Islet precursor cell (in vitro differentiated cells): ENCODE data around the gene PTPDC1.
A peak's percentile ranks its signal among the peaks of the same experiment; 100 is the strongest.
"Not testable (repeated sequence)": the region's sequence is repeated elsewhere in the genome, so short reads cannot be mapped to it uniquely, and the experiment has no call there.

Experiments used
- DNase-seq: peaks from one replicate; pipeline ENCODE4 v3.0.0-alpha.2; 2018

The PTPDC1 gene

GRCh38 chr9:94084314-94084713 is at the start of gene PTPDC1:
PTPDC1 (plus strand) TSS chr9:94084464; CDS start chr9:94084531, 67 bp downstream.
- DNase-seq, result peak; percentile 75

- no peak for DNase-seq
These were observed 49.8 kb upstream of the PTPDC1 start for GRCh38 chr9:94034511-94034910.

- no peak for DNase-seq
These were observed 44.5 kb upstream of the PTPDC1 start for GRCh38 chr9:94039786-94040185.

- no peak for DNase-seq
These were observed 41.5 kb upstream of the PTPDC1 start for GRCh38 chr9:94042516-94043360.

- no peak for DNase-seq
These were observed 29.5 kb upstream of the PTPDC1 start for GRCh38 chr9:94054716-94055115.

GRCh38 chr9:94056442-94056974 is 27.8 kb upstream of the PTPDC1 start:
- no peak for DNase-seq

GRCh38 chr9:94057918-94058317 is 26.3 kb upstream of the PTPDC1 start:
- DNase-seq, result no peak

GRCh38 chr9:94061864-94062263 is 22.4 kb upstream of the PTPDC1 start:
- DNase-seq, result no peak

- peak; percentile 86 for DNase-seq
These were observed 18.7 kb upstream of the PTPDC1 start for GRCh38 chr9:94065535-94065961.

- DNase-seq, result no peak
These were observed 16.0 kb upstream of the PTPDC1 start for GRCh38 chr9:94068257-94068656.

- DNase-seq, result no peak
These were observed 7.7 kb upstream of the PTPDC1 start for GRCh38 chr9:94076557-94076956.

- DNase-seq, result no peak
These were observed 6.2 kb upstream of the PTPDC1 start for GRCh38 chr9:94078086-94078485.

GRCh38 chr9:94079236-94079635 is 5.0 kb upstream of the PTPDC1 start:
- DNase-seq, result no peak

- no peak for DNase-seq
These were observed 4.0 kb upstream of the PTPDC1 start for GRCh38 chr9:94080249-94080648.

- no peak for DNase-seq
These were observed 2.8 kb upstream of the PTPDC1 start for GRCh38 chr9:94081435-94081834.

- no peak for DNase-seq
These were observed 2.3 kb upstream of the PTPDC1 start for GRCh38 chr9:94081864-94082463.

GRCh38 chr9:94082553-94082952 is 1.7 kb upstream of the PTPDC1 start:
- no peak for DNase-seq

- no peak for DNase-seq
These were observed 1.3 kb upstream of the PTPDC1 start for GRCh38 chr9:94082956-94083355.

- DNase-seq, result no peak
These were observed 880 bp upstream of the PTPDC1 start for GRCh38 chr9:94083384-94083783.

- peak; percentile 83 for DNase-seq
These were observed 887 bp downstream of the PTPDC1 start for GRCh38 chr9:94085062-94085639.

- no peak for DNase-seq
These were observed 2.5 kb downstream of the PTPDC1 start for GRCh38 chr9:94086486-94087345.

- not testable (repeated sequence) for DNase-seq
These were observed 10.2 kb downstream of the PTPDC1 start for GRCh38 chr9:94094219-94095145.
